Anterior cingulate cortex (tissue), 58 donors: Measurements from ENCODE around the gene SNAI3.
"Not testable (repeated sequence)": the region's sequence is repeated elsewhere in the genome, so short reads cannot be mapped to it uniquely, and the experiment has no call there.

ENCODE experiments used
- DNase-seq, 58 donors: peaks; one replicate each; lab custom pipeline; 2025; lab: John Stamatoyannopoulos, UW

Gene SNAI3

DNA sequence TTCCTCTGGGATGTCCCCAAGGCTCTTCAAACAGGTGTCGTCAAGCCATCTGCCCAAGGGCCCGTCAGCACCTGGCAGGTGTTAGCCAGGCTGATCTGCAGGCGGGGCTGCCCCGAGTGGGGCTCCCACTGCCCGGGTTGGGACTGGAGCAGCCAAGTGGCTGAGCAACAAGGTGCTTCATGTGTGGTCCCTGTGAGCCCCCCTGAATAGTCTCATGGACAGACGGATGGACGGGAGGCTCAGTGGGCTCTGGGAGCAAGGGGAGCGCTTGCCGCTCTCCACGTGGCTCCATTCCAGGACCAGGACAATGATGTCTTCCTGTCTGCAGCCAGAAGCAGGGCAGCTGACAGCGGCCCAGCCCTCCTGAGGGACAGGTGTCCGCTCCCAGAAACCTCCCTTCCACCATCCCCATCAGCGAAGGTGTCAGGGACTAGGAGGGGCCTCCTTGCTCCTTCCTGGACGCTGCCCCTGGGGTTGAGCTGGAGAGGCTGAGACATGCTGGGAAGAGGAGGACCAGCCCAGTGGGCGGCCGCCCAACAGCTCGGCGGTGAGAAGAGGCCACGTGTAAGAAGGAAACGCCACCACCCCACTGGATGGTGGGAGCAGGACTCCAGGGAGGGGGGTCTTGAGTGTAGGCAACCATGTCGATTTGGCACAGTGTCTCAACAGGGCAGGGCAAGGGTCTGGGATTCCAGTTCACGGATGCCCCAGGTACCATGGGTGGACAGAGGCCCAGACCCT, 9.6 kb downstream of the SNAI3 start:
- DNase-seq = no peak

DNA sequence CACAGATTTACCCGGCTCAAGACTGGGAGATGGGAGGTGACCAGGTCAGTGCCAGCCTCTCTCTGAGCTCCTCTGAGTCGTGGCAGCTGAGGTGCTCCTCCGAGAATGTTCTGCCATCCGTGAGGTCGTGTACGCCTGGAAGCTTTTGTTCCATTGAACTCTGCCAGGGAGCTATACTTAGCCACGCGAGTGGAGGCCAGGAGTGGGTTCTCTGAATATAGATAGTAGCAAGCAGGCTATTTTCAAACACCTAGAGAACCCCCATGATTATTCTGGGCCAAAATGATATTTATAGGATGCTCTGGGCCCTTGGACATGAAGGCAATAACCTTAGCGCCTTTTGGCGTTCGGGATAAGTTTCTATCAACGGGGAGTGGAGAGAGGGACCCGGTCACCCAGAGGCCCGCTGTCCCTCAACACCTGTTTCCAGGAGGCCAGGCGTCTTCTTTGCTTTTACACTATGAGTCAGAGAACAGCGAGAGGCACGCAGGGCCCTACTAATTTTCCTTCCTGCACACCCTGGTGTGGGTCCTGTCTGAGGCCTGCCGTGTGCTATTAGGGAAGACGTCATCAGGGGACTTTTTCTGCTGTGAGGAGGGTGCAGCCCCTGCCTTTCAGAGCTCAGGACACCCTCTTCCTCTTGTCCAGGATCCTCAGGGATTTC, 12.5 kb downstream of the SNAI3 start:
- no peak for DNase-seq

DNA sequence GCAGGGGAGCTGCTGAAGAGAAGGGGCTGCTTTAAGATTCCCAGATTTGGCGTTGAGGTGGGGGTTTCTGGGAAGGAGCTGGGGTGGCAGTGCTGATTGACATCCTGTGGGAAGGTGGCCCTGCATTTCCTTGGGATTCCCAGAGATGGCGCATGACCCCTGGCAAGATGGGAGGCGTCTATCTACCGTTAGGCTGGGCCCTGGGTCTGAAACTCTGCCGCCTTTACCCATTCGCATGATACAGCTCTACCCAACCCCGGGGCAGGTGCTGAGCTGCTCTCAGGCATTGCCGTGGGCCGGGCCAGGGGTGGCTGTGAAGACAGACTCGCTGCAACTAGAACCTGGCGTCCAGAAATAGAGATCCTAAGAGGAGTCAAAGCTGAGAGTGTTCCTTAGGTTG, 13.5 kb downstream of the SNAI3 start:
- no peak for DNase-seq

DNA sequence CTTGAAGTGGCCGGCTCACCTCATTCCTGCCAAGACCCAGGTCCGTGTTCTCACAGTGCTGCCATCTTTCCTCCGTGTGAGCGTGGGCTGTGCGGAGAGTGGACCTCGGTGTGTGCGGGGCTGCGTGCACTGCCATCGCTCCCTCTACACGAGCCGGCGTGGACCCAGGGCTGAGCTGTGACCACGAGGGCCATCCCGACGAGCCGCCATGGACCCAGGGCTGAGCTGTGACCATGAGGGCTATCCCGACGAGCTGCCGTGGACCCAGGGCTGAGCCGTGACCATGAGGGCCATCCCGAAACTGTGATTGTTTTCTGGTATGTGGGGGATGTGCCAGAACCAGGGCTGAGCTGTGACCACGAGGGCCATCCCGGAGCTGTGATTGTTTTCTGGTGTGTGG, 14.5 kb downstream of the SNAI3 start:
- DNase-seq = no peak

DNA sequence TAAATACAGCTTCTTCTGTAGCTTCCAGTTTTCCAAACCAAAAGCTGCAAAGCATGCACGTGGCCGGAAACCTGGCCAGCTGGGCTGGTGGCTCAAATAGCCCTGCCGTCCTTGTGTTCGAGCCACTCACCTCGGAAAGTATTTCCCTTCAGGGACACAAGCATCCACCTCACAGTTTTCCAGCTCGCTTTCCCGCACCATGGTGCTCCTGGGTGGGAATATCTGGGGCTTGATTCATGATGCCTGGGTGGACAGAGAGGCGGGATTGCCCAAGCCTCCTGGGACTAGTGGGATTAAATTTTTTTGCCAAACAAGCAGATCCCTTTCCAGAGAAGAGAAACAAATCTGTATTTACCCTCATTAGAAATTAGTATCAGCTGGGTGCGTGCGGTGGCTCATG, 16.3 kb downstream of the SNAI3 start:
- DNase-seq = no peak

DNA sequence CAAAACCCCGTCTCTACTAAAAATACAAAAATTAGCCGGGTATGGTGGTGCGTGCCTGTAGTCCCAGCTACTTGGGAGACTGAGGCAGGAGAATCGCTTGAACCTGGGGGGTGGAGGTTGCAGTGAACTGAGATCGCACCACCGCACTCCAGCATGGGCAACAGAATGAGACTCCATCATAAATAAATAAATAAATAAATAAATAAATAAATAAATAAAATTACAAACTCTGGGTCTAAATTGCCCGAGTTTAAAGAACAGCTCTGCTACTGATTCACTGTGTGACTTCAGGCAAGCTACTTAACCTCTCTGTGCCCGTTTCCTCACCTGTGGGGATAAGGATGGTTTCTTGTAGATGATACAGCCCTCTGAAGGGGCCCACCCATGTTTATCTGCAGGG, 16.8 kb downstream of the SNAI3 start:
- DNase-seq = not testable (repeated sequence)

DNA sequence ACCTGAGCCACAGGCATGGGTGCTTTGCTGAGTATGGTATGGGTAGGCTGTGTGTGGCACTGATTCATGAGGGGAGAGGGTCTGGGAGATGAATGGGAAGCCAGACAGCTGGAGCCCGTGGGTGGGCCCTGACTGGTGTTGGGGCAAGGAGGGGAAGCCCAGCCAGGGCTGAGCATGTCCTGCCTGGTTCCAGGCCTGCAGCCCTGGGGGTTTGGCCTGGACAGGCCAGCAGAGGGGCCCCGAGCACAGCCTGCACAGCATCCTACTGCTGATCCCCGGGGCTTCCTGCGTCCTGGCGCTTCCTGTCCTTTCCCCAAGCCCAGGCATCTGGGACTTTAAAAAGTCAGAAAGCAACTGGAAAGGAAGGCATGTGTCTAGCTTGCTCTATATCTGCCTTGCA, 18.8 kb downstream of the SNAI3 start:
- DNase-seq = no peak

DNA sequence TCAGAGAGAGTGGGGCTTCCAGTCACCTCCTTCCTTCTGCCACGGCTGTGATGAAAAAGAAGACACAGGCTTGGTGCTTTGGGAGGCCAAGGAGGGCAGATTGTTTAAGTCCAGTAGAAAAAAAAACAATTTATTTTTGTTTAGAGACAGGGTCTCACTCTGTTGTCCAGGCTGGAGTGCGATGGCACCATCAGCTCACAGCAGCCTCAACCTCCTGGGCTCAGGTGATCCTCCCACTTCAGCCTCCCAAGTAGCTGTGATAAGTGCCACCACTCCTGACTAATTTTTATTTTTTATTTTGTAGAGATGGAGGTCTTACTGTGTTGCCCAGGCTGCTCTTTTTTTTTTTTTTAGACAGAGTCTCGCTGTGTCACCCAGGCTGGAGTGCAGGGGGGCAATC, 20.7 kb downstream of the SNAI3 start:
- no peak for DNase-seq

DNA sequence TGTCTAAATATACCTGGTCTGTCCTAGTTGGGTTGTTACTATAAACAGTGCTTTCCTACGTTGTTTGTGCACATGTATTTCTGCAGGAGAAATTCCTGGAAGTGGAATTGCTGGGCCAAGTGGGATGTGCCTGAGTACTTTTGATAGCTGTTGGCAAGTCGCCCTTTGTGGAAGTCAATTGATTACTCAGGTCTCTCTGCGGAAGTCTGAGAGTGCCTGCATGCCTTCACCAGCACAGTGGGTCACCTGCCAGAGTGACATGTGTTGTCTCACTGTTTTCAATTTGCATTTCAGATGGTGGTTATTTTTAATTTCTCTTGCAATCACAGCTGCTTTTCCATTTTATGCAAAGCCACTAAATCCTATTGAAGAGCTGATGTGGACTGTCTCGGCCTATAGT, 21.2 kb downstream of the SNAI3 start:
- DNase-seq = peak in 1 of 58 donors; percentile 1

DNA sequence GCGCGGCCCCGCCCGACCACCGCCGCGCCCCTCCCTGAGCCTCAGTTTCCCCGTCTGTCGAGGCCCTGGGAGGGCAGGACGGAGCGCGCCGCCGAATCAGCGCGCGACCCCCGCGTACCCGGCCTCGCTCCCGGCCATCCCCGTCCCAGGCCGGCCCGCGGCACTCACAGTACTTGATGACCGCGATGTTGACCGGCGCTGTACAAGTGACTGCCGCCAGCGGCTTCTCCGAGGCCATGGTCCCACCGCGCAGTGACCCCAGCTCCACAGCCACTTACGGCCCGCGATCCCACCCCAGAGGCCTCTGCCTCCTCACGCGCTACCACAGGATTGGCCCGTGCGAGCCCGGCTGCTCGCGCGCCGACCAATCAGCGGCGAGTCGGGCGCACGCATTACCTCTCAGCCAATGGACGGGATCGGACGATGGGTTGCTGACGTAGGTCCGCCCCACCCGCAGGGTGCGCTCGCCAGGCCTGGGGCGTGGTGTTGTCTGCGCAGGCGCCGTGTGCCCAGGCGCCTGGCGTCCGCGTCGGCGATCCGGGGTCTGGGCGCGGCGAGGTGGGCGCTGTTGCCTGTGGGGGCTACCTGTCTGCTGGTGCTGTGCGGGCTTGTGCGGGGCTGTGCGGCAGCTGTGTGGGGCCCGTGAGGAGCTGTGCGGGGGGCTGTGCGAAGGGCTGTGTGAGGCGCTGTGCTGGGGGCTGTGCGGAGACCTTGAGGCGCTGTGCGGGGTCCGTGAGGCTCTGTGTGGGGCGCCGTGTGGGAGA, 23.3 kb downstream of the SNAI3 start, which contains the start of gene MVD:
TSS of gene MVD (minus strand) at position 249 of the 764 bp plus-strand sequence. CDS start at position 238, 11 bp downstream.
- peak; percentile 70 to 99 (median 97) for DNase-seq

DNA sequence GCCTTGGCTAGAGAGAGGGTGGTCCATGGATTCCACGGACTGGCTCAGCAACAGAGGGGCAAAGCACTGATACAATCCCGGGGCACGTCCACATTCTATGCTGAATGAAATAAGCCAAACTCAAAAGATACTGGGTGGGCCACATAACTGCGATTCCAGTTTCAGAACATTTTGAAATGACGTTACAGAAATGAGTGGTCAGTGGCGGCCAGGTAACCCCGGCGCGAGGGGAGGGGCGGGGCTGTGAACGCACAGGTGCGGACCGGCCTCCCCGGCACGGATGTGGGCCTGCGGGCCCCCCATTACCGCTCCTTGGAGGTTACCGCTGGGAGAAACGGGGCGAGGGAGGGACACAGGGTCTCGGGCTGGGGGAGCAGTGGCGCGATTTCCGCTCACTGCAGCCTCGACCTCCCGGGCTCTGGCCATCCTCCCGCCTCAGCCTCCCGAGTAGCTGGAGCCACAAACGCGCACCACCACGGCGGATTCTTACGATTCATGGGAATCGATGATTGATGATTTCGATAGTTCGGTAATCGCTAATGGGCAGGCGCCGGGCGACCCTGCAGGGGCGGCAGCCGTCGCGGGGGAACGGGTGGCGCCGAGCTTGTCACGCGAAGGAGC, 24.0 kb downstream of the SNAI3 start:
- peak in 1 of 58 donors; percentile 46 for DNase-seq

DNA sequence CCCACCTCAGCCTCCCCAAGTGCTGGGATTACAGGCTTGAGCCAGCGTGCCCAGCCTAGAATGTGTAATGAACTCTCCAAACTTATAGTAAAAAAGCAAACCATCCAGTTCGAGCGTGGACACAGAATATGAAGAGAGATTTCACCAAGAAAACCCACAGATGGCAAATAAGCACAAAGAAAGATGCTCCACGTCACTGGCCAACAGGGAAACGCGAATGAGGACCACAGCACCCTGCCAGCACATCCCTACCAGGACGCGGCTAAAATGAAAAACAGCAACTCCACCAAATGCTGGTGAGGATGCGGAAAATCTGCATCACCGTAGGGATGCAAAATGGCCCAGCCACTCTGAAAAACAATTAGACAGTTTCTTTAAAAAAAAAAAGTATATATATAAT, 24.8 kb downstream of the SNAI3 start:
- DNase-seq = peak in 1 of 58 donors; percentile 16

DNA sequence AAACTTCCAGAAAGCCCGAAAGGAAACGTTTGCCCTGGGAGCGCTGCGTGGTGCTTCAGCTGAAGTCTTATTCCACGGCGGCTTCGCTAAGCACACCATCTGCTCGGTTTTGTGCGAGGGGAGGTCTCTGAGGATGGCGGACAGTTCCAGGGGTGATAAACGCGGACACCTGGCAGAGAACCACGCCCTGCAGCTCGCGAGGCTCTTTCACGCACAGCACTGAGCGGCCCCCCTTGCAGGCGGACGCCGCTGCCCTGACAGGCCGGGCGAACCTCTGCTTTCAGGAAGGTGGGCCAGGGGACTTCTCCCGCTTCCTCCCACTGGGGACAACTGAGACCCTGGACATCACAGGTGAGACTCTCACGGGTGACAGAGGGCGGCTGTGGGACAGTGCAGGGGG, 27.1 kb downstream of the SNAI3 start:
- no peak for DNase-seq

DNA sequence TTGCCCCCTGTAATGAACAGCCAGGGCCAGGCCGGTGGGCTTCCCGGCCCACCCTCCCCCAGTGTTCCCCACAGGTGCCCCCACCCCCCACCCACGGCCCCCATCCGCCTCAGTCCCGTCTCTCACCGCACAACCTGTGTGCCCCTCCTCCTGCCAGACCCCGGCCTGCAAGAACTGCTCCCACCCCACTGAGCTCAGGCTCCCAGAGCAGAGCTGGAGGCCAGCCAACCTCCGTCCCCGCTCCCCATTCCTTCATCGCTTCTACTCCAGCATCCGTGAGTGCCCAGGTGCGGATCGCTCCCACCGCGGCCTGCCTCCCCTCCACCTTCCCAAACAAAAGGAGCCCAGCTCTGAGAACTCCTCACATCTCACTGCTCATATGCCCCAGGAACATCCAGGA, 27.6 kb downstream of the SNAI3 start:
- DNase-seq = no peak

DNA sequence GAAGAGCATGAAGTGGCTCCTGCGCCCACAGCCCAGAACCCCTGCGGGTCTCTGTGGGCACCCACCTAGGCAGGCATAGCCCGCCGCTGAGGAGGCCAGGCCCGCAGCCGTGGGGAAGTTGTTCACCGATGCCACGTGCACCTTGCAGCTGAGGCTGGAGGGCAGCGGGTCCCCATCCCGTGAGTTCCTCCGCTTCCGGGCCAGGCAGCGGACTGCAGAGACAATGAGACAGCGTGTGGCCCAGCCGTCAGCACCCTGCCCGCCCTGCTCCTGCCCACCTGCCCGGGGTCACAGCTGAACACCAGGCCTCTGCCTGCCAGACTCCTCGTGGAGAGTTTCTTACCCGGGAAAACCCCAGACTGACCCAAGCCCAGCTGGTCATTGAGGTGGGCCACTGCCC, 28.9 kb downstream of the SNAI3 start:
- no peak for DNase-seq

DNA sequence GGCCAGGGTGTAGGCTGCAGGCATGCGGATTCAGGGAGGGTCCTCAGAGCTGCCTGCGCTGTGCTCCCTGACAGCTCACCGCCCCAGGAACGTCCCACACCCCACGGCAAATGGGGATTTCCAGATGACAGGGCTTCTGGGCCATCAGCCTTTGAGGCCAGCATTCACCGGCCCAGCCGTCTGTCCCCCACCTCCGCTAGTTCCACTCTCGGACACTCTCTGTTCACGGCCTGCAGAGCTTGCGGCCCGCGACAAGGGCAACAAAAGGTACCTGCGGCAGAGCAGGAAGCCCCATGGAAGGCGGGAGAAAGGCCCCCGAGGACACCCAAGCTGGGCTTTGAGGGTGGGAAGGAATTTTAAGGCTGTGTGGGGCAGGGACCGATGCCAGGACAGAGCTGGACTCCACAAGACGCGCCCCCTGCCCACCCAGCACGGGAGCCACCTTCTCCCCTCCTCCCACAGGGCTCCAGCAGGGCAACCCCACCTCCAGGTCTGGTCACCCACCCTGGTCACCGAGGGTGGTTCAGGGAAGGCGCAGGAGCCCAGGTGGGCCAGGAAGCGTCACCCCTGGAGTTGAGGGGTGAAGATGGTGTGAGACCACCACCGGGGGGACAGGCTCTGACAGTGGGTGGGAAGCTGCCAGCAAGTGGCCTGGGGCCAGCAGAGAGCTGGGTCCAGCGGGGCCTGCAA, 29.9 kb downstream of the SNAI3 start:
- DNase-seq = no peak

DNA sequence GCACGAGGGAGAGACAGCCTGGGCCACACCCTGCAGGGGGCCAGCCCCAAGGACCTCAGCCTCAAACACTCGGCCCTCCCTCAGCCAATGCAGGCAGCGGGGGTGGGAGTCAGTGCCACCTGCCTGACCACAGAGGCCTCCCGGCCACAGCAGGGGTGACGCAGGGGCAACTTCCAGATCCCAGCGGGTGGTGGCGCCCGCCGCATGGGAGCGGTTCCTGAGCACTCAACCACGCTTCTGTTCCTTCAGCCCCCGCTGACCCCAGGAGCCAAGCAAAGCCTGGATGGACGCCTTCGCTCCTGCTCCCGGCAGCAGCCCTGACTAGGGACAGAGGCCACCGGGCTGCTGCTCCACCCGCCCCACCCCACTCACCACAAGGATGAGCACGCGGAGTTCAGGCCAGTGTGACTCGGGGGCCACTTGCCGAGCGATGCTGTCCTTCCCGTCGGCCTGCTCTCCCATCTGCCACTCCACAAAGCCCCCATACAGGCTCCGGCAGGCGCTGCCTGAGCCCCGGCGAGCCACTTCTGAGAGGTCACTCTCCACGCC, 30.5 kb downstream of the SNAI3 start:
- no peak for DNase-seq

DNA sequence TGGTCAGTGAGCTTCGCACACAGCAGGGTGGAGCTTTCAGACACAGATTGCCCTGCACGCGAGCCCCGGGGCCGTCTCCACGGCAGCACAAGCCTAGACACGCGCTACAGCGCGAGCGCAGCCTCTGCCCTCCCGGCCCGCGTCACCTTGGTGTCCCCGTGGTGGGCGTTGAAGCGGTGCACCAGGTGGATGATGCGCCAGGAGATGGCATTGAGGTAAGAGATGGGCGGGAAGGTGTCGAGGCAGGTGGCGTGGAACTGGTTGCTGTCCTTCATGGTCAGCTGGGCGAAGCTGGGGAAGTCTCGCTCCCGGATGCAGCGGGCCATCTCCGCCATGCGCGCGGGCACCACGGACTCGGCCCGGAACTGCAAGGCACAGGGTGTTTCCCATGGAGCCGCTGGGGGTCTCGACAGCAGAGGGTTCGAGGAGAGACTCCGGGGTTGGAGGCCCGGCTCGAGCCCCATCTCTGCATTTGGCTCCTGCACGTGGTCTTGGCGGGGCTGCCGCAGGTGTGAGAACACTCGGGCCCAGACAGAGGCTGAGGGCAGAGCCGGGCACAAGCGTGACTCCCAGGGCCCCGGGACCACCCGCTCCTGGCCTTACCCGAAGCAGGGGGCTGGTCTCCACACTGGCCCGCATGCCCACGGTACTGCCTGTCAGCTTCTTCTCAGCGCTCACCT, 31.1 kb downstream of the SNAI3 start:
- DNase-seq = no peak

DNA sequence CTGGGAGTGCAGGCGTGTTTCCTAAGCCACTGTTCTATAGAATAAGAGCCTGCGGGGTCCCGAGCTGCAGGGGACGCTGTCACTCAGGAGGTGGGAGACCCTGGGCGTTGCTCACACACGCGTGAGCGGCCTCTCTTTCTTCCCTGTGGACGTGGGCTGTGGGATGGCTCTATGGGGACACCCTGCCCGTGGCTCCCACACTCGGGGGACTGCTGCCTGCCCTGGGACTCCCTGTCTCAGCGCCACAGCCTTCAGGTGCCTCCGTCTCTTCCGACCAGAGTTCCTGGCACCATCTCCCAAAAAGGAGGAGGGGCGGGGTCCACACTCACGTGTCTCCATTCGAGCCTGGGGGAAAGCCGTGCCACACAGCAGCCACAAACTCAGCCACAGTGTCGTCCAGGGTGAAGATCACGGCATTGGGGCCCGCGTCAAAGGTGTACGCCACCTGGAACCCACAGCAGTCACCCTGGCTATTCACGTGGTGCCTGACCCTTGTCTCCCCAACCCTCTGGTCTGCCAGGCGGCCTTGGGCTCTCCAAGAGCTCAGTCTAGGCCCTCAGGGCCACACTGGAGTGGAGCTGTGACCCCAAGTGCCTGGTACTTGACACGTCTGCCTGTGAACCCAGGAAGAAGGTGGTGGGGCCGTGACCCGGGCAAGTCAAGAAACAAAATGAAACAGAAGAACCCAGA, 31.8 kb downstream of the SNAI3 start:
- no peak for DNase-seq
